ENCODE measurements around the gene CALB2.
A peak's percentile ranks its signal among the peaks of the same experiment; 100 is the strongest.
"Not testable (repeated sequence)": the region's sequence is repeated elsewhere in the genome, so short reads cannot be mapped to it uniquely, and the experiment has no call there.

Gene CALB2

GRCh38 chr16:71358464-71358998 lies at the start of gene CALB2:
TSS of gene CALB2 (plus strand) at chr16:71358723. CDS start at chr16:71358793, 70 bp downstream.
- peak; percentile 25 to 38 (median 32) for DNase-seq

GRCh38 chr16:71311553-71312158 lies 46.9 kb upstream of the CALB2 start:
- no peak for DNase-seq

GRCh38 chr16:71313591-71313990 lies 44.9 kb upstream of the CALB2 start:
- not testable (repeated sequence) for DNase-seq

GRCh38 chr16:71315269-71315668 lies 43.3 kb upstream of the CALB2 start:
- DNase-seq, result no peak

GRCh38 chr16:71319999-71320398 lies 38.5 kb upstream of the CALB2 start:
- DNase-seq, result no peak

GRCh38 chr16:71327720-71328119 lies 30.8 kb upstream of the CALB2 start:
- no peak for DNase-seq

- DNase-seq, result no peak
Measured at GRCh38 chr16:71328151-71328550, 30.4 kb upstream of the CALB2 start.

GRCh38 chr16:71337631-71338030 lies 20.9 kb upstream of the CALB2 start:
- DNase-seq, result no peak

GRCh38 chr16:71338193-71338592 lies 20.3 kb upstream of the CALB2 start:
- DNase-seq, result no peak

- DNase-seq, result no peak
Measured at GRCh38 chr16:71338632-71339031, 19.9 kb upstream of the CALB2 start.

GRCh38 chr16:71339236-71340171 lies 19.0 kb upstream of the CALB2 start:
- DNase-seq, result no peak

GRCh38 chr16:71340406-71340805 lies 18.1 kb upstream of the CALB2 start:
- no peak for DNase-seq

GRCh38 chr16:71341881-71342280 lies 16.6 kb upstream of the CALB2 start:
- no peak for DNase-seq

GRCh38 chr16:71343078-71343477 lies 15.4 kb upstream of the CALB2 start:
- no peak for DNase-seq

- DNase-seq, result no peak
Measured at GRCh38 chr16:71344315-71344905, 14.1 kb upstream of the CALB2 start.

- no peak for DNase-seq
Measured at GRCh38 chr16:71345031-71345430, 13.5 kb upstream of the CALB2 start.

- DNase-seq, result no peak
Measured at GRCh38 chr16:71347146-71347545, 11.4 kb upstream of the CALB2 start.

GRCh38 chr16:71348262-71349085 lies 10.0 kb upstream of the CALB2 start:
- no peak for DNase-seq

- no peak for DNase-seq
Measured at GRCh38 chr16:71350821-71351557, 7.5 kb upstream of the CALB2 start.

- no peak for DNase-seq
Measured at GRCh38 chr16:71351558-71351901, 7.0 kb upstream of the CALB2 start.

GRCh38 chr16:71352466-71352865 lies 6.1 kb upstream of the CALB2 start:
- DNase-seq, result no peak

- no peak for DNase-seq
Measured at GRCh38 chr16:71352963-71353460, 5.5 kb upstream of the CALB2 start.

Data from activated CD4-positive, CD25-positive, alpha-beta regulatory T cell (primary cell).